Breast epithelium (tissue), 3 donors: ENCODE data around the gene BTN1A1.

Source experiments
- POLR2A ChIP-seq: fragments of 450-650 bp; IDR thresholded peaks from one replicate; pipeline ENCODE4 v1.6.1; 2016; ENCODE audit warnings: antibody characterized with exemption, mild to moderate bottlenecking, moderate library complexity
- POLR2AphosphoS5 ChIP-seq, 3 donors: sonication (generic); formaldehyde crosslinking; IDR thresholded peaks; one replicate each; pipeline ENCODE4 v1.6.1; 2017; ENCODE audit warnings: antibody characterized with exemption in 3 of 3
- TF ChIP-seq, protein P1 (sequence below), 3 donors: fragments of 450-650 bp; IDR thresholded peaks; one replicate each; pipeline ENCODE4 v1.5.1; 2016 to 2017; ENCODE audit warnings: antibody characterized with exemption in 3 of 3, mild to moderate bottlenecking in 3 of 3, moderate library complexity in 3 of 3

DNA sequence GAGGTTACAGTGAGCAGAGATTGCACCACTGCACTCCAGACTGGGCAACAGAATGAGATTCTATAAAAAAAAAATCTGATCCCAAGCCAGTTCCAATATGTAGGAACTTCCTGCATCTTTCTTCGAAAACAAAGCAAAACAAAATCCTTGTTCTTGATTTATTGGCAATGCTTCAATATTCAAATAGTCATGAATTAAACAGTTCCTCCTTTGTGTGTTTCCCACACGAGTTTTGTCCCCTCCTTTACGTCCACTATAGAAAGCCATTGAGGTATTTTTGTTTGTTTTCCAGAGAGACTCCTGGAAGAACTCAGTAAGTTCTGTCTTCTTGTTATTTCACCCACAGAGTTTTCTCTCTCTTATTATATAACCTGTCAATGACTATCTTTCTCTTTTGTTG, 7.6 kb downstream of the BTN1A1 start:
- TF ChIP-seq, protein P1, sequence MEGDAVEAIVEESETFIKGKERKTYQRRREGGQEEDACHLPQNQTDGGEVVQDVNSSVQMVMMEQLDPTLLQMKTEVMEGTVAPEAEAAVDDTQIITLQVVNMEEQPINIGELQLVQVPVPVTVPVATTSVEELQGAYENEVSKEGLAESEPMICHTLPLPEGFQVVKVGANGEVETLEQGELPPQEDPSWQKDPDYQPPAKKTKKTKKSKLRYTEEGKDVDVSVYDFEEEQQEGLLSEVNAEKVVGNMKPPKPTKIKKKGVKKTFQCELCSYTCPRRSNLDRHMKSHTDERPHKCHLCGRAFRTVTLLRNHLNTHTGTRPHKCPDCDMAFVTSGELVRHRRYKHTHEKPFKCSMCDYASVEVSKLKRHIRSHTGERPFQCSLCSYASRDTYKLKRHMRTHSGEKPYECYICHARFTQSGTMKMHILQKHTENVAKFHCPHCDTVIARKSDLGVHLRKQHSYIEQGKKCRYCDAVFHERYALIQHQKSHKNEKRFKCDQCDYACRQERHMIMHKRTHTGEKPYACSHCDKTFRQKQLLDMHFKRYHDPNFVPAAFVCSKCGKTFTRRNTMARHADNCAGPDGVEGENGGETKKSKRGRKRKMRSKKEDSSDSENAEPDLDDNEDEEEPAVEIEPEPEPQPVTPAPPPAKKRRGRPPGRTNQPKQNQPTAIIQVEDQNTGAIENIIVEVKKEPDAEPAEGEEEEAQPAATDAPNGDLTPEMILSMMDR (IDR thresholded peaks at IDR 0.05): no peak
- no peak for TF ChIP-seq POLR2A
- TF ChIP-seq POLR2AphosphoS5 (IDR thresholded peaks at IDR 0.05): no peak
